KMS-11 (cell line): ENCODE results near the gene AGAP1.

Experiments used
- H2AFZ ChIP-seq: fragments of 200-600 bp; sonication (generic); 2 replicates; pipeline ENCODE4 v1.6.1; 2016; ENCODE audit warnings: antibody characterized with exemption, mixed run types, low read depth
- H3K27ac ChIP-seq: fragments of 200-600 bp; sonication (generic); 2 replicates; pipeline ENCODE4 v1.6.1; 2016; ENCODE audit warnings: mild to moderate bottlenecking, mixed run types
- H3K27me3 ChIP-seq: fragments of 200-600 bp; sonication (generic); 2 replicates; pipeline ENCODE4 v1.6.1; 2017; ENCODE audit warnings: mild to moderate bottlenecking, low read depth, mixed run types, moderate library complexity; ENCODE audit not compliant: insufficient read depth
- H3K36me3 ChIP-seq: fragments of 200-600 bp; sonication (generic); 2 replicates; pipeline ENCODE4 v1.6.1; 2017; ENCODE audit warnings: mild to moderate bottlenecking, mixed run types; ENCODE audit not compliant: insufficient read depth
- H3K4me1 ChIP-seq: fragments of 200-600 bp; sonication (generic); 2 replicates; pipeline ENCODE4 v1.6.1; 2016; ENCODE audit warnings: mild to moderate bottlenecking, low read depth, mixed run types; ENCODE audit not compliant: poor library complexity, severe bottlenecking
- H3K4me2 ChIP-seq: fragments of 200-600 bp; sonication (generic); 2 replicates; pipeline ENCODE4 v1.7.0; 2016; ENCODE audit warnings: mild to moderate bottlenecking, mixed run types
- H3K4me3 ChIP-seq: fragments of 200-600 bp; sonication (generic); IDR thresholded peaks from 2 replicates; pipeline ENCODE4 v1.6.1; 2017; ENCODE audit warnings: low read depth, low read length, mixed read lengths; ENCODE audit not compliant: insufficient read depth
- H3K79me2 ChIP-seq: fragments of 200-600 bp; sonication (generic); 2 replicates; pipeline ENCODE4 v1.6.1; 2016; ENCODE audit warnings: low read depth, mixed run types; ENCODE audit not compliant: insufficient read depth
- H3K9ac ChIP-seq: fragments of 200-600 bp; sonication (generic); 2 replicates; pipeline ENCODE4 v1.6.1; 2016; ENCODE audit warnings: mild to moderate bottlenecking, mixed run types
- H4K20me1 ChIP-seq: fragments of 200-600 bp; sonication (generic); 2 replicates; pipeline ENCODE4 v1.6.1; 2016; ENCODE audit warnings: mild to moderate bottlenecking, mixed run types; ENCODE audit not compliant: insufficient read depth
- CTCF ChIP-seq: fragments of 200-600 bp; sonication (generic); conservative IDR thresholded peaks from 2 replicates; pipeline ENCODE4 v1.6.1; 2017; ENCODE audit warnings: low read depth, mild to moderate bottlenecking, antibody characterized with exemption, low read length, moderate library complexity, mixed read lengths

Gene AGAP1

GRCh38 chr2:235598532-235599531 lies 105.0 kb downstream of the AGAP1 start:
- Histone ChIP-seq H3K4me1 (peaks cover 62% of the 10 kb centered on the region), H3K4me2 (no peak overlapping the region), H3K27ac (no peak overlapping the region), H3K36me3 (no peaks in the 10 kb centered on the region), H3K79me2 (peaks cover 53% of the 10 kb centered on the region; the same call in 1 of the 2 replicates), H3K27me3 (no peaks in the 10 kb centered on the region), H2AFZ (no peak overlapping the region), H3K9ac (no peak overlapping the region), H3K4me3 (no peak overlapping the region), H4K20me1 (peaks cover 10% of the 10 kb centered on the region; the same call in 1 of the 2 replicates)
- no peak for TF ChIP-seq CTCF

GRCh38 chr2:235599596-235600338 lies 105.9 kb downstream of the AGAP1 start:
- Histone ChIP-seq H3K4me2 (no peak overlapping the region), H3K4me1 (peaks cover 57% of the 10 kb centered on the region), H3K36me3 (no peaks in the 10 kb centered on the region), H4K20me1 (peaks cover 6% of the 10 kb centered on the region; the same call in 1 of the 2 replicates), H3K27ac (no peak overlapping the region), H2AFZ (no peak overlapping the region), H3K27me3 (no peaks in the 10 kb centered on the region), H3K9ac (no peak overlapping the region), H3K79me2 (peaks cover 53% of the 10 kb centered on the region; the same call in 1 of the 2 replicates), H3K4me3 (no peak overlapping the region)
- TF ChIP-seq CTCF = no peak

- Histone ChIP-seq H3K9ac (no peak overlapping the region), H3K79me2 (peaks cover 52% of the 10 kb centered on the region; the same call in 1 of the 2 replicates), H3K4me3 (no peak overlapping the region)
Observed at GRCh38 chr2:235600406-235600805, 106.6 kb downstream of the AGAP1 start.

More at GRCh38 chr2:235600406-235600805, 106.6 kb downstream of the AGAP1 start:
- H3K27ac ChIP-seq = no peak overlapping the region
- no peaks in the 10 kb centered on the region for H4K20me1 ChIP-seq
- no peaks in the 10 kb centered on the region for H3K36me3 ChIP-seq
- no peak overlapping the region for H2AFZ ChIP-seq
- no peak overlapping the region for H3K4me2 ChIP-seq
- no peaks in the 10 kb centered on the region for H3K27me3 ChIP-seq
- TF ChIP-seq CTCF = no peak
- H3K4me1 ChIP-seq = peaks cover 50% of the 10 kb centered on the region
